Heart left ventricle (tissue), 11 donors: Measurements from ENCODE around the gene CBFA2T2. TPM values are rescaled to one million over a fixed set of nuclear protein-coding genes. Genes with fewer than 3 reads are reported as not detected.

Source experiments
- polyA plus RNA-seq, 2 donors: library from polyadenylated mRNA; stranded (reverse); fragments of 200-250 nt; gene quantifications; one replicate each; pipeline ENCODE4 v1.2.3, GENCODE V29; 2013
- total RNA-seq, 9 donors: library from RNA; depleted of rRNA in 2 of 9; stranded (reverse); fragments of >200 nt in 2 of 9; fragmentation: NEBNext Ultra II Directional in 3 of 9; extraction: Animal tissue kit (Norgen Biotek cat#: 25700) in 3 of 9; gene quantifications; one replicate each; pipeline versions ENCODE4 v1.1.0 to v1.2.4, GENCODE V29; 2016 to 2023
- donor health status: ischemic (EF 13 %, LVEDD 7.1; RV severe dilation, severe dysfunction).
- donor health status: healthy with polysubstance abuse.
- donor health status: DM: no; HTN: yes; CAD: no.
- donor health status: DM: no; HTN: no; CAD: no.
- donor health status: ischemic (EF 25% LVEDD 5.7; RV mildly dilated, moderate dysfunction).
- donor health status: healthy.
- donor health status: DM: yes; HTN: yes; CAD: no.
- donor health status: PGD.
- donor health status: nonischemic (EF 23%, LVEDD 6.1; RV moderate dilation, normal function).

The CBFA2T2 gene
- total and polyA plus RNA-seq, 11 donors, result 4.6 to 15.0 (median 9.9) TPM

Other genes starting within 250 kb of the CBFA2T2 start
- gene BPIFB1, start 206.9 kb upstream of the CBFA2T2 start, total RNA-seq, result not detected
- gene BPIFB1, start 206.9 kb upstream of the CBFA2T2 start, polyA plus RNA-seq, result under 1 TPM in 1 of 2 donors, not detected in 1; 0.04 TPM
- gene CDK5RAP1, start 88.6 kb upstream of the CBFA2T2 start, total RNA-seq, result 10 to 100 TPM; 17.6 to 24.3 (median 20.1) TPM
- 10 to 100 TPM; 30.6 to 34.9 TPM for gene CDK5RAP1, start 88.6 kb upstream of the CBFA2T2 start, polyA plus RNA-seq
- gene SNTA1, start 46.3 kb upstream of the CBFA2T2 start, total RNA-seq, result 100 to 1,000 TPM; 122 to 318 (median 166) TPM
- gene SNTA1, start 46.3 kb upstream of the CBFA2T2 start, polyA plus RNA-seq, result 100 to 1,000 TPM in 1 of 2 donors, 10 to 100 TPM in 1; 91.0 to 201 TPM
- under 1 TPM in 2 of 9 donors, not detected in 7; 0.13 to 0.50 TPM for gene C20orf144, start 172.2 kb downstream of the CBFA2T2 start, total RNA-seq
- gene C20orf144, start 172.2 kb downstream of the CBFA2T2 start, polyA plus RNA-seq, result under 1 TPM in 1 of 2 donors, not detected in 1; 0.15 TPM
- gene ACTL10, start 176.8 kb downstream of the CBFA2T2 start, total RNA-seq, result 1 to 10 TPM in 1 of 9 donors, under 1 TPM in 8; 0.13 to 1.1 (median 0.36) TPM
- gene ACTL10, start 176.8 kb downstream of the CBFA2T2 start, polyA plus RNA-seq, result under 1 TPM; 0.23 to 0.57 TPM
- 100 to 1,000 TPM in 1 of 9 donors, 10 to 100 TPM in 8; 54.5 to 111 (median 74.8) TPM for gene NECAB3, start 184.3 kb downstream of the CBFA2T2 start, total RNA-seq
- gene NECAB3, start 184.3 kb downstream of the CBFA2T2 start, polyA plus RNA-seq, result 10 to 100 TPM; 37.6 to 67.2 TPM
- gene E2F1, start 196.3 kb downstream of the CBFA2T2 start, total RNA-seq, result 1 to 10 TPM in 7 of 9 donors, under 1 TPM in 2; 0.32 to 6.4 (median 1.4) TPM
- gene E2F1, start 196.3 kb downstream of the CBFA2T2 start, polyA plus RNA-seq, result 1 to 10 TPM in 1 of 2 donors, under 1 TPM in 1; 0.46 to 1.1 TPM
- gene PXMP4, start 230.2 kb downstream of the CBFA2T2 start, total RNA-seq, result 10 to 100 TPM in 6 of 9 donors, 1 to 10 TPM in 3; 8.2 to 13.0 (median 11.9) TPM
- gene PXMP4, start 230.2 kb downstream of the CBFA2T2 start, polyA plus RNA-seq, result 1 to 10 TPM; 5.0 to 7.5 TPM
- 1 to 10 TPM; 1.2 to 3.3 (median 1.5) TPM for gene ZNF341, start 241.9 kb downstream of the CBFA2T2 start, total RNA-seq
- gene ZNF341, start 241.9 kb downstream of the CBFA2T2 start, polyA plus RNA-seq, result 1 to 10 TPM; 1.9 to 2.0 TPM